ENCODE measurements around the gene CH25H.

Gene CH25H

GRCh38 chr10:89242345-89242684 lies 35.2 kb upstream of the CH25H start:
- Histone ChIP-seq H3K9ac (ENCODE audit: low read length) (no peak overlapping the region), H3K4me3 (ENCODE audit: low read depth in 1 of 2, low read length in 2 of 2) (no peak overlapping the region), H3K36me3 (ENCODE audit: insufficient read depth, low read length) (peaks cover 14% of the 10 kb centered on the region), H3K27ac (ENCODE audit: low read depth, low read length) (no peak overlapping the region), H3K27me3 (ENCODE audit: control insufficient read depth in 1 of 2, insufficient read depth in 2 of 2, low read length in 2 of 2) (no peaks in the 10 kb centered on the region), H3K9me3 (ENCODE audit: low read length) (no peaks in the 10 kb centered on the region), H3K4me1 (ENCODE audit: insufficient read depth, low read length) (no peaks in the 10 kb centered on the region)

- Histone ChIP-seq H3K9ac (ENCODE audit: low read length) (no peak overlapping the region), H3K27ac (ENCODE audit: low read depth, low read length) (no peak overlapping the region), H3K27me3 (ENCODE audit: control insufficient read depth in 1 of 2, insufficient read depth in 2 of 2, low read length in 2 of 2) (no peaks in the 10 kb centered on the region), H3K4me1 (ENCODE audit: insufficient read depth, low read length) (no peaks in the 10 kb centered on the region), H3K9me3 (ENCODE audit: low read length) (no peaks in the 10 kb centered on the region), H3K4me3 (ENCODE audit: low read depth in 1 of 2, low read length in 2 of 2) (no peak overlapping the region), H3K36me3 (ENCODE audit: insufficient read depth, low read length) (peaks cover 14% of the 10 kb centered on the region)
Measured at GRCh38 chr10:89241486-89242344, 34.6 kb upstream of the CH25H start.

- no peak overlapping the region for H3K27ac ChIP-seq (ENCODE audit: low read depth, low read length)
- H3K27me3 ChIP-seq (ENCODE audit: control insufficient read depth in 1 of 2, insufficient read depth in 2 of 2, low read length in 2 of 2), result no peaks in the 10 kb centered on the region
- no peak overlapping the region for H3K4me3 ChIP-seq (ENCODE audit: low read depth in 1 of 2, low read length in 2 of 2)
- no peak overlapping the region for H3K9ac ChIP-seq (ENCODE audit: low read length)
- H3K36me3 ChIP-seq (ENCODE audit: insufficient read depth, low read length), result peaks cover 14% of the 10 kb centered on the region
- H3K9me3 ChIP-seq (ENCODE audit: low read length), result no peaks in the 10 kb centered on the region
- H3K4me1 ChIP-seq (ENCODE audit: insufficient read depth, low read length), result no peaks in the 10 kb centered on the region
Measured at GRCh38 chr10:89241026-89241425, 33.9 kb upstream of the CH25H start.

- Histone ChIP-seq H3K4me1 (ENCODE audit: insufficient read depth, low read length) (no peaks in the 10 kb centered on the region), H3K4me3 (ENCODE audit: low read depth in 1 of 2, low read length in 2 of 2) (no peak overlapping the region), H3K9me3 (ENCODE audit: low read length) (no peaks in the 10 kb centered on the region), H3K36me3 (ENCODE audit: insufficient read depth, low read length) (peaks cover 12% of the 10 kb centered on the region), H3K27me3 (ENCODE audit: control insufficient read depth in 1 of 2, insufficient read depth in 2 of 2, low read length in 2 of 2) (no peaks in the 10 kb centered on the region), H3K27ac (ENCODE audit: low read depth, low read length) (no peak overlapping the region), H3K9ac (ENCODE audit: low read length) (no peak overlapping the region)
Measured at GRCh38 chr10:89240519-89240918, 33.4 kb upstream of the CH25H start.

- H3K4me1 ChIP-seq (ENCODE audit: insufficient read depth, low read length), result no peaks in the 10 kb centered on the region
Measured at GRCh38 chr10:89238956-89239644, 32.0 kb upstream of the CH25H start.

GRCh38 chr10:89237849-89238248 lies 30.7 kb upstream of the CH25H start:
- no peak overlapping the region for H3K9ac ChIP-seq (ENCODE audit: low read length)
- H3K4me1 ChIP-seq (ENCODE audit: insufficient read depth, low read length), result no peaks in the 10 kb centered on the region
- H3K27me3 ChIP-seq (ENCODE audit: control insufficient read depth in 1 of 2, insufficient read depth in 2 of 2, low read length in 2 of 2), result no peaks in the 10 kb centered on the region
- H3K9me3 ChIP-seq (ENCODE audit: low read length), result no peaks in the 10 kb centered on the region
- peaks cover 10% of the 10 kb centered on the region for H3K36me3 ChIP-seq (ENCODE audit: insufficient read depth, low read length)
- no peak overlapping the region for H3K27ac ChIP-seq (ENCODE audit: low read depth, low read length)
- no peak overlapping the region for H3K4me3 ChIP-seq (ENCODE audit: low read depth in 1 of 2, low read length in 2 of 2)

More at GRCh38 chr10:89238956-89239644, 32.0 kb upstream of the CH25H start:
- H3K4me3 ChIP-seq (ENCODE audit: low read depth in 1 of 2, low read length in 2 of 2), result no peak overlapping the region
- peaks cover 10% of the 10 kb centered on the region for H3K36me3 ChIP-seq (ENCODE audit: insufficient read depth, low read length)
- H3K27ac ChIP-seq (ENCODE audit: low read depth, low read length), result no peak overlapping the region
- H3K9ac ChIP-seq (ENCODE audit: low read length), result no peak overlapping the region
- H3K9me3 ChIP-seq (ENCODE audit: low read length), result no peaks in the 10 kb centered on the region
- H3K27me3 ChIP-seq (ENCODE audit: control insufficient read depth in 1 of 2, insufficient read depth in 2 of 2, low read length in 2 of 2), result no peaks in the 10 kb centered on the region

GRCh38 chr10:89236226-89236797 lies 29.2 kb upstream of the CH25H start:
- no peak overlapping the region for H3K27ac ChIP-seq (ENCODE audit: low read depth, low read length)
- H3K27me3 ChIP-seq (ENCODE audit: control insufficient read depth in 1 of 2, insufficient read depth in 2 of 2, low read length in 2 of 2), result no peaks in the 10 kb centered on the region
- H3K4me1 ChIP-seq (ENCODE audit: insufficient read depth, low read length), result no peaks in the 10 kb centered on the region
- H3K36me3 ChIP-seq (ENCODE audit: insufficient read depth, low read length), result peaks cover 10% of the 10 kb centered on the region
- no peaks in the 10 kb centered on the region for H3K9me3 ChIP-seq (ENCODE audit: low read length)
- H3K9ac ChIP-seq (ENCODE audit: low read length), result no peak overlapping the region
- H3K4me3 ChIP-seq (ENCODE audit: low read depth in 1 of 2, low read length in 2 of 2), result no peak overlapping the region

GRCh38 chr10:89235073-89235798 lies 28.1 kb upstream of the CH25H start:
- Histone ChIP-seq H3K27ac (ENCODE audit: low read depth, low read length) (no peak overlapping the region), H3K4me1 (ENCODE audit: insufficient read depth, low read length) (no peaks in the 10 kb centered on the region), H3K9ac (ENCODE audit: low read length) (no peak overlapping the region), H3K9me3 (ENCODE audit: low read length) (no peaks in the 10 kb centered on the region), H3K4me3 (ENCODE audit: low read depth in 1 of 2, low read length in 2 of 2) (no peak overlapping the region), H3K27me3 (ENCODE audit: control insufficient read depth in 1 of 2, insufficient read depth in 2 of 2, low read length in 2 of 2) (no peaks in the 10 kb centered on the region), H3K36me3 (ENCODE audit: insufficient read depth, low read length) (peaks cover 10% of the 10 kb centered on the region)

GRCh38 chr10:89233033-89233432 lies 25.9 kb upstream of the CH25H start:
- Histone ChIP-seq H3K9ac (ENCODE audit: low read length) (no peak overlapping the region), H3K27ac (ENCODE audit: low read depth, low read length) (no peak overlapping the region)

GRCh38 chr10:89228962-89229361 lies 21.8 kb upstream of the CH25H start:
- no peaks in the 10 kb centered on the region for H3K27me3 ChIP-seq (ENCODE audit: control insufficient read depth in 1 of 2, insufficient read depth in 2 of 2, low read length in 2 of 2)
- no peak overlapping the region for H3K4me3 ChIP-seq (ENCODE audit: low read depth in 1 of 2, low read length in 2 of 2)
- no peaks in the 10 kb centered on the region for H3K4me1 ChIP-seq (ENCODE audit: insufficient read depth, low read length)
- H3K9ac ChIP-seq (ENCODE audit: low read length), result no peak overlapping the region
- no peaks in the 10 kb centered on the region for H3K9me3 ChIP-seq (ENCODE audit: low read length)
- H3K27ac ChIP-seq (ENCODE audit: low read depth, low read length), result no peak overlapping the region
- H3K36me3 ChIP-seq (ENCODE audit: insufficient read depth, low read length), result peaks cover 16% of the 10 kb centered on the region

More at GRCh38 chr10:89233033-89233432, 25.9 kb upstream of the CH25H start:
- H3K4me3 ChIP-seq (ENCODE audit: low read depth in 1 of 2, low read length in 2 of 2), result no peak overlapping the region
- H3K4me1 ChIP-seq (ENCODE audit: insufficient read depth, low read length), result no peaks in the 10 kb centered on the region
- no peaks in the 10 kb centered on the region for H3K9me3 ChIP-seq (ENCODE audit: low read length)
- peaks cover 2% of the 10 kb centered on the region for H3K36me3 ChIP-seq (ENCODE audit: insufficient read depth, low read length)
- H3K27me3 ChIP-seq (ENCODE audit: control insufficient read depth in 1 of 2, insufficient read depth in 2 of 2, low read length in 2 of 2), result no peaks in the 10 kb centered on the region

- peaks cover 16% of the 10 kb centered on the region for H3K36me3 ChIP-seq (ENCODE audit: insufficient read depth, low read length)
- no peaks in the 10 kb centered on the region for H3K27me3 ChIP-seq (ENCODE audit: control insufficient read depth in 1 of 2, insufficient read depth in 2 of 2, low read length in 2 of 2)
- H3K4me1 ChIP-seq (ENCODE audit: insufficient read depth, low read length), result no peaks in the 10 kb centered on the region
- no peak overlapping the region for H3K4me3 ChIP-seq (ENCODE audit: low read depth in 1 of 2, low read length in 2 of 2)
- H3K9ac ChIP-seq (ENCODE audit: low read length), result no peak overlapping the region
- no peaks in the 10 kb centered on the region for H3K9me3 ChIP-seq (ENCODE audit: low read length)
- H3K27ac ChIP-seq (ENCODE audit: low read depth, low read length), result no peak overlapping the region
Measured at GRCh38 chr10:89228146-89228545, 21.0 kb upstream of the CH25H start.
